AG04449 (cell line): ENCODE results near the gene ACSL4.

Source experiments
- CTCF ChIA-PET: fragments of 350-600 bp; formaldehyde crosslinking; extraction: SDS; loops from one replicate; lab custom pipeline; 2021; ENCODE audit warnings: antibody characterized with exemption; lab: Yijun Ruan, JAX
- POLR2A ChIA-PET: fragments of 400-600, 350-600 bp; formaldehyde crosslinking; extraction: SDS; loops from one replicate; lab custom pipeline; 2020; ENCODE audit warnings: antibody characterized with exemption, inconsistent platforms; lab: Yijun Ruan, JAX
- DNase-seq: peaks from one replicate; pipeline ENCODE4 v3.0.0-alpha.2; 2010; ENCODE audit warnings: low read depth, low spot score
- H3K4me3 ChIP-seq: 2 replicates; pipeline ENCODE4 v1.5.1; 2011; ENCODE audit warnings: low read depth, mild to moderate bottlenecking, control low read depth, low read length
- TF ChIP-seq, protein P1 (sequence below): IDR thresholded peaks from one replicate; pipeline ENCODE4 v1.5.1; 2011; ENCODE audit warnings: mild to moderate bottlenecking, moderate library complexity, low read length, control low read depth, inconsistent platforms; ENCODE audit not compliant: insufficient read depth; ENCODE audit errors: missing control alignments

The ACSL4 gene

DNA sequence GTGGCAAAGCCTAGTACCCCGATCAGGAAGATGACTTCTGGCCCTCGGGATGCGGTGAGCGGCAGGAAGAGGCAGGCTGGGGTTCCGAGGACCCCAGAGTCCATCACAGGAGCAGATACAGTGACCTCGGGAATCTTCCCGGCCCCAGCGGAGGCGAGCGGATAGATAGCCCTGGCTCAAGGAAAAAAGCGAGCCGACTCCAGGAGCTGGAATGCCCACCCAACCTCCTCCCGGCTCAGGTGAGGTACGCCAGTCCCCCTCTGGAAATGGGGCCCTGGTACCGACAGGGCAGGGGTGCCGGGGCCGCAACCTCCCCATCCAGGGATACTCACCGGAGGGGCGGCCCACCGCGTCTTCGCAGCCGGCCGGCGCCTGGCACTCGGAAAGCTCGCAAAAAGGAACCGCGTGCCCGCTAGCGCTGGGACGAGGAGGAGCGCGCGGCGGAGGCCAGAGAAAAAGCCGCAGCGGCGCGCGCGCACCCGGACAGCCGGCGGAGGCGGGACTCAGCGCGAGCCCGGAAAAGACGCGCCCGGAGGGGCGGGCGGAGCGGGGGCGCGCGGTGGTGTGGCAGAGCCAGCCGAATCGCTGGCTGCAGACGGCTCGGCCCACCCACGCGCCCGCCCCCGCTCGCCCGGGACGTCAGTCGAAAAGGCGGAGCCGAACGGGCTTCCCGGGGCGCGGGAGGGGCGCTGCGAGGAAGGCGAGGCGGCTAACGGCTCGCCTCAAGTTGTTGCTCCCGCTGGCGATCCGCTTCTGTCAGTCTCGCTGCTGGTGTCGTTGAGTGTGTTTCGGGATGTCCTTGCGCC, at the start of gene ACSL4:
Gene ACSL4 (minus strand): TSS at position 451 of the 806 bp plus-strand sequence. CDS start 49,894 bp downstream, outside the sequence.
- ChIA-PET POLR2A (interaction anchor here (1.1 to 1.7 kb wide), 3 partner anchors 94 to 114 kb away, joined by 3 to 4 read pairs (median 4); no protein-coding TSS in a partner anchor), CTCF (interaction anchor here (0.7 to 2.6 kb wide), 3 partner anchors 20 to 153 kb away, joined by 3 to 10 read pairs (median 3); no protein-coding TSS in a partner anchor)
- DNase-seq: no peak
- TF ChIP-seq, protein P1, sequence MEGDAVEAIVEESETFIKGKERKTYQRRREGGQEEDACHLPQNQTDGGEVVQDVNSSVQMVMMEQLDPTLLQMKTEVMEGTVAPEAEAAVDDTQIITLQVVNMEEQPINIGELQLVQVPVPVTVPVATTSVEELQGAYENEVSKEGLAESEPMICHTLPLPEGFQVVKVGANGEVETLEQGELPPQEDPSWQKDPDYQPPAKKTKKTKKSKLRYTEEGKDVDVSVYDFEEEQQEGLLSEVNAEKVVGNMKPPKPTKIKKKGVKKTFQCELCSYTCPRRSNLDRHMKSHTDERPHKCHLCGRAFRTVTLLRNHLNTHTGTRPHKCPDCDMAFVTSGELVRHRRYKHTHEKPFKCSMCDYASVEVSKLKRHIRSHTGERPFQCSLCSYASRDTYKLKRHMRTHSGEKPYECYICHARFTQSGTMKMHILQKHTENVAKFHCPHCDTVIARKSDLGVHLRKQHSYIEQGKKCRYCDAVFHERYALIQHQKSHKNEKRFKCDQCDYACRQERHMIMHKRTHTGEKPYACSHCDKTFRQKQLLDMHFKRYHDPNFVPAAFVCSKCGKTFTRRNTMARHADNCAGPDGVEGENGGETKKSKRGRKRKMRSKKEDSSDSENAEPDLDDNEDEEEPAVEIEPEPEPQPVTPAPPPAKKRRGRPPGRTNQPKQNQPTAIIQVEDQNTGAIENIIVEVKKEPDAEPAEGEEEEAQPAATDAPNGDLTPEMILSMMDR: no peak
- H3K4me3 ChIP-seq: peak within 1 kb of the TSS; percentile 76

DNA sequence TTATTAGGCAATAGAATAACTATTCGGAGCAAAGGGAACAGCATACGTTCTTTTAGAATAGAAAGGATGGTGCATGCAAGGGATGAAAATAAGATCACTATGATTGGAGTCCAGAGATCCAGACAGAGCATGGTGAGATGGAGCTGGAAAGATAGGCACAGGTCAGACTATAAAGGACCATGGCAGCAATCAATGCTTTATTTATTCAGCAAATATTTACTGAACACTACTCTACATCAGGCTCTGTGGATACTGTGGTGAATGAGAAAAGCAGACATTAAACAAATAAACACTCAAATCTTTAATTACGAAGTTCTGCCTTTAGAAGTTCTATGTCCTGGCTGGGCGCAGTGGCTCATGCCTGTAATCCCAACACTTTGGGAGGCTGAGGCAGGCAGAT, 44.7 kb upstream of the ACSL4 start:
- CTCF ChIA-PET: no interaction called here
- DNase-seq: no peak
- POLR2A ChIA-PET: no interaction called here
- TF ChIP-seq, protein P1: no peak
- H3K4me3 ChIP-seq: no peak overlapping the region

DNA sequence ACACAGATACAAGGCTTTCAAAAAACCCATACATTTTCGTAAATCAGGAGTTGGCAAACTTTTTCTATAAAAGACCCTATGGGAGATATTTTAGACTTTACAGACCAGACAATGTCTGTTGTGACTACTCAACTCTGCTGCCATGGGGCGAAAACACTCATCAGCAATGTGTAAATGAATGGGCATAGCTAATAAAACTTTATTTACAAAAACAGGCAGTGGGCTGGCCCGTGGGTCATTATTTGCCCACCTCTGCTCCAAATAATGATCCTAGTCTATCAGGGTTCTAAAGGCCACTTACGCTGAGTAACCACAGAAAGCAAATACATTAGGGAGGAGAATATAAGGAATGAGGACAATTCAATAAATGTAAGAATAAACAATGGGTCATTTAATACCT, 43.9 kb upstream of the ACSL4 start:
- no peak for DNase-seq

DNA sequence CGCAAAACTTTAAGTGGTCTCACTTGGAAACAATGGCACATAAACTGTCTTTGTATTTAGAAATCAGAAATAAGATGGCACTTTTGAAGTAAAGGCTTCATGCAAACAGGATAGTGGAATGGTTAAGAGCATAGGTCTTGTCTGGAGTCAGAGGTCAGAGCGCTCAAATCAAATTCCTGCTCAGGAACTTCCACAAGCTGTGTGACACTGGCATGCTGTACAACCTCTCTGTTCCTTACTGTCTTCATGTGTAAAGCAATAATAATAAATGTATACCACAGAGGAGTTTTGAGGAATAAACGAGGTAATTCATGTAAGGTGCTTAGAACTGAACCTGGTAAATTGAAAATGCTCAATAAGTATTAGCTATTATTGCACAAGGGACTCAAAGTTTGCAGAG, 43.4 kb upstream of the ACSL4 start:
- no peak overlapping the region for H3K4me3 ChIP-seq
- POLR2A ChIA-PET: no interaction called here
- CTCF ChIA-PET: no interaction called here
- no peak for DNase-seq
- TF ChIP-seq, protein P1: no peak

More for the DNA sequence above, 43.9 kb upstream of the ACSL4 start:
- TF ChIP-seq, protein P1: no peak
- no peak overlapping the region for H3K4me3 ChIP-seq
- POLR2A ChIA-PET: no interaction called here
- CTCF ChIA-PET: no interaction called here

DNA sequence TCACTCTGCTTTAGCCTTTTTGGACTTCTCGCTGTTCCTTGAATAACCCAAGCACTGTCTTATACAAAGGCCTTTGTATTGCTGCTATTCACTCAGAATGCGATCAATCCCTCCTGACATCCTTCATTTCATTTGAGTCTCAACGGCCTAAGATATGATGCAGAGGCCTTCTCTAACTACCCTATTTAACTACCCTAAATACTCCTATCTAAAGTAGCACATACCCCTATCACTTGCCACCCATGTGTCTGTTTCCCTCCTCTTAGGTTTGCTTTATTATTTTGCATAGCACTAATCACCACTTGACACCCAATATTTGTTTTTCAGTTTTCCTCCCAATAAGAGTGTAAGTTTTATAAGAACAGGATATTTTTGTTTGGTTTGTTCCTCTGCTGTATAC, 42.3 kb upstream of the ACSL4 start:
- POLR2A ChIA-PET: no interaction called here
- TF ChIP-seq, protein P1: no peak

DNA sequence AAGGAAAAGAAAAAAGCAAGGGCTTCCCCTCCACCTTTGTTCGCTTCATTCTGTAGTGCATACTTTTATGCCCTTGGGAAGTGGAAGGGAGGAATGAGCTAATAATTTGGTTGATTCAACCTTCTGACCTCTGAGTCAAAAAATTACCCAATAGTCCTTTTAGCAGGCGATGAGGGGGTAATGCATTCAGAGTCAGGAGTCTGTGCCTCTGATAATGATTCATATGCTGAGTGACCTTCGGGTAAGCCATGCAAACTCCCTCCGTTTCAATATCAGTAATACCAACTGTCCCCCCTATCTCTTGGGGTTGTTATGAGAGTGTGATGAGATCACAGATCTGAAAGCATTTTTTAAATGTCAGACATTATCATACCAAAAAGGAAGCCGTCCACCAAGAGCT, 41.6 kb upstream of the ACSL4 start:
- CTCF ChIA-PET: no interaction called here
- peak; percentile 17 for DNase-seq
- H3K4me3 ChIP-seq: no peak overlapping the region
- POLR2A ChIA-PET: interaction anchor here (0.6 kb wide), 1 partner anchor 27 kb away, joined by 3 read pairs; no protein-coding TSS in a partner anchor
- TF ChIP-seq, protein P1: no peak

More for the DNA sequence above, 42.3 kb upstream of the ACSL4 start:
- DNase-seq: no peak
- CTCF ChIA-PET: no interaction called here
- no peak overlapping the region for H3K4me3 ChIP-seq
